HG03520 (cell line): ENCODE results near the gene YIPF1.
"Not testable (repeated sequence)": the region's sequence is repeated elsewhere in the genome, so short reads cannot be mapped to it uniquely, and the experiment has no call there.

ENCODE experiments used
- ATAC-seq: cut with Tn5 transposase; IDR thresholded peaks from one replicate; pipeline ENCODE4 v1.9.1; 2021; ENCODE audit warnings: mild to moderate bottlenecking, moderate library complexity; ENCODE audit not compliant: unreplicated experiment

Gene YIPF1

GRCh38 chr1:53842347-53842746 lies 47.2 kb downstream of the YIPF1 start:
- no peak for ATAC-seq

DNA sequence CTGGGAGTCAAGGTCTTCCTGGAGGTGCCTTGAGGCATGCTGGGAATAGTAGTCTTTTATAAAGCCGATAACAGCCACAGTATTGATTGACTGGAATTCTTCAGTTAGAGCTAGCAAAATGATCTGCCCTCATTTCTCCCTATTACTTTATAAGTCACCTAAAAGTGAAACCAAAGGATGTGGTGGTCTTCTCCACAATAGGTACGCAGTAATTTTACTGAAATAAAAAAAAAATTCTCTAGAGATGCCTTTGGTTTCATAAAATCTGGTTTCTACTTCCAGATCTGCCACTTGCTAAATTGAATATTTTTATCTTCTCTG lies 51.0 kb downstream of the YIPF1 start:
- ATAC-seq: no peak

GRCh38 chr1:53837924-53838653 lies 51.5 kb downstream of the YIPF1 start, which contains the start of gene NDC1:
TSS of gene NDC1 (minus strand) at chr1:53838296. CDS start at chr1:53838261, 35 bp downstream.
- ATAC-seq: peak; percentile 85

GRCh38 chr1:53837646-53837923 lies 52.0 kb downstream of the YIPF1 start:
- ATAC-seq: no peak

- no peak for ATAC-seq
Measured at GRCh38 chr1:53835491-53835890, 54.1 kb downstream of the YIPF1 start.

DNA sequence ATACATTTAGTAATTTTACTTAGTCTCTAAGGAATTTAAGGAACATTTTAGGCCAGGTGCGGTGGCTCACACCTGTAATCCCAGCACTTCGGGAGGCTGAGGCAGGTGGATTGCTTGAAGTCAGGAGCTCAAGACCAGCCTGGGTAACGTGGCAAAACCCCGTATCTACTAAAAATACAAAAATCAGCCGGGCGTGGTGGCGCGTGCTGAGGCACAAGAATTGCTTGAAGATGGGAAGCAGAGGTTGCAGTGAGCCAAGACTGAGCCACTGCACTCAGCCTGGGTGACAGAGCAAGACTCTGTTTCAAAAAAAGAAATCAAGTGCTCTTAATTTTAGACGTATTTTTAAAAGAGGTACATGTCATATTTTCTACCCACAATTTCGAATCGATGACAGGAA lies 54.8 kb downstream of the YIPF1 start:
- ATAC-seq: no peak

GRCh38 chr1:53833393-53833792 lies 56.2 kb downstream of the YIPF1 start:
- ATAC-seq: no peak

DNA sequence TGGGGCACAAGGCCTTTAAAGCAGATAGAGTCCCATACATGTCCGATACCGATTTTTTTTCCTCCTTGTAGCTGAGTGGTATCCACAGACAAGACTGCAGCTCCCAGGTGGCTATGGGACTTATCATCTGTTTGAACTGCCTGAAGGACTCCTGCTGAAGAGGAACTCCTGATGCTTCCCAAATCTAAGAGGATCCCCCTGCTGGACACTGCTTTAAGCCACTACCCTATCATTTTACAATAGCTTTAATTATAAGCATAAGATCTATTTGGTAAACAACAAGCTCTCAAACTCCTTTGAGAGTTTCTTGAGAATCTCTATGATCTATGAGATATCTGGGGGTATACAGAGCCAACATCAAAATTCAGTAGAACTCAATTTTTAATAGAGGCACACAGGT lies 63.2 kb downstream of the YIPF1 start:
- ATAC-seq: no peak

GRCh38 chr1:53825306-53825705 lies 64.3 kb downstream of the YIPF1 start:
- ATAC-seq: no peak

GRCh38 chr1:53822931-53823330 lies 66.7 kb downstream of the YIPF1 start:
- ATAC-seq: no peak

DNA sequence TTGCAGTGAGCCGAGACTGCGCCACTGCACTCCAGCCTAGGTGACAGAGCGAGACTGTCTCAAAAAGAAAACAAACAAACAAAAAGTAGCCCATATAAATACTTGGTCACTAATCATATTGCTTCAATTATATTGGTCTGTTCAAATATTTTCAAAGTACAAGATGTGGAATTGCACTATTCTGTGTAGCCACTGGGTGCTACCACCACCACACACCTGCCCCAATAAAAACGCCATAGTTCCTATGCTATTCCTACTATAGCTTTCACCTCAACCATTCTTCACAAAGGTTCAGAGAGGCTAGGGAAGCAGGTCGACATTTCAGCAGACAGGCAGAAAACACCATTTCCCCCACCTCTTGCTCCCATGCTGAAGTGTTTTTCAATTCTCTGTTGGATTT lies 68.2 kb downstream of the YIPF1 start:
- no peak for ATAC-seq

GRCh38 chr1:53819387-53819786 lies 70.2 kb downstream of the YIPF1 start:
- ATAC-seq: no peak

GRCh38 chr1:53816584-53816983 lies 73.0 kb downstream of the YIPF1 start:
- not testable (repeated sequence) for ATAC-seq

DNA sequence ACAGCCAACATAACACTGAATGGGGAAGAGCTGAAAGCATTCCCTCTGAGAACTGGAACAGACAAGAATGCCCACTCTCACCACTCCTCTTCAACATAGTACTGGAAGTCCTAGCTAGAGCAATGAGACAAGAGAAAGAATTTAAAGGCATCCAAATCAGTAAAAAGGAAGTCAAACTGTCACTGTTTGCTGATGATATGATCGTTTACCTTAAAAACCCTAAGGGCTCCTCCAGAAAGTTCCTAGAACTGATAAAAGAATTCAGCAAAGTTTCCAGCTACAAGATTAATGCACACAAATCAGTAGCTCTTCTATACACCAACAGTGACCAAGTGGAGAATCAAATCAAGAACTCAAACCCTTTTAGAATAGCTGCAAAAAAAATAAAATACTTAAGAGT lies 74.1 kb downstream of the YIPF1 start:
- not testable (repeated sequence) for ATAC-seq

DNA sequence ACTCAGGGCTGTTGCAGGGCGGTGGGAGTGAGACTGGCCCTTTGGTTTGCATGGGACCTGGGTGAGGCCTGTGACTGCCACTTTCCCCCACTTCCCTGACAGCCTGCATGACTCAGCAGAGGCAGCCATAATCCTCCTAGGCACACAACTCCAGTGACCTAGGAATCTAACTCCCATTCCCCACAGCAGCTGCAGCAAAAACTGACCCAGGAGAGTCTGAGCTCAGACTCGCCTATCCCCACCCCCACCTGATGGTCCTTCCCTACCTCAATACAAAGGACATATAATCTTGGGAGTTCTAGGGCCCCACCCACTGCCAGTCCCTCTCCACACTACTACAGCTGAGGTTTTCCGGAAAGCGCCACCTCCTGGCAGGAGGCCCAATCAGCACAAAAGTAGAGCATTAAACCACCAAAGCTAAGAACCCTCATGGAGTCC lies 78.2 kb downstream of the YIPF1 start:
- no peak for ATAC-seq

DNA sequence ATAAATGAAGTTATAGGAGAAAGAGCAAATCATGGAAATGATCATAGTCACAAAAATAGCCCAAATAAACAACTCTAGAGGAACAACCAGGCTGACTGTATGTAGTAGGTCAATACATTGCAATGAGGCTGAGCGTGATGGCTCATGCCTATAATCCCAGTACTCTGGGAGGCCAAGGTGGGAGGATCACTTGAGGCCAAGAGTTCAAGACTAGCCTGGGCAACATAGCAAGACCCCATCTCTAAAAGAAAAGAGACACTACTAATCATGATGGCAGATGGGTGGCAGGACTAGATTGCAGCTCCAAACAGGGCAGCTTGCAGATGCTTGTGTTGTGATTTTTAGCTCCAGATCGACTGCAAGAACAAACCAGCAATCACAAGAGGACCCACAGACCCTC lies 79.1 kb downstream of the YIPF1 start:
- ATAC-seq: no peak

- ATAC-seq: no peak
Measured at GRCh38 chr1:53810007-53810406, 79.6 kb downstream of the YIPF1 start.

GRCh38 chr1:53807916-53808315 lies 81.7 kb downstream of the YIPF1 start:
- no peak for ATAC-seq

DNA sequence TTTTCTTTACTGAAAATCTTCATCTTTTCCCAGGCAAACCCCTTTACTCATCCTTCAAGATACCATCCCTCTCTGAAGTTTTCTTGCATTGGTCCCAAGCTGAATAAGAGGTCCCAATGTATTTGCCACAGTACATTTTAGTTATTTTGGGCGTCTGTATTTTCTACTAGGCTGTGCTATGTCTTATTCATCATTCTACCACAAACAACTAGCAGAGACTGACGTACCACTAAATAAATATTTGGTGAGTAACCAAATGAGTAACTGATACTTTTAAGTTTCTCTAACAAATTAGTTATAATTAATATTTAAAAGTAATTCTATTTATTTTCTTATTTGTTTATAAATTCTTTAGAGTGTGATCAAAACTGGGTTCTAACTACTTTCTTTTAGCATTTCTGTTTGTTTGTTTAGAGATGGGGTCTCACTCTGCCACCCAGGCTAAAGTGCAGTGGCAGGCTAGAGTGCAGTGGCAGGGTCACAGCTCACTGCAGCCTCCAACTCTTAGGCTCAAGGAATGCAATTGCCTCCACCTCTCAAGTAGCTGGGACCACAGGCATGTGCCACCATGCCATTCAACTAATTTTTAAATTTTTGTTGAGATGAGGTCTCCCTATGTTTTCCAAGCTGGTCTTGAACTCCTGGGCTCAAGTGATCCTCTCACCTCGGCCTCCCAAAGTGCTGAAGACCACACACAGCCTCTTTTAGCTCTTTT lies 84.6 kb downstream of the YIPF1 start:
- no peak for ATAC-seq

- ATAC-seq: no peak
Measured at GRCh38 chr1:53804181-53804580, 85.4 kb downstream of the YIPF1 start.
